Left lobe of liver (tissue), 2 donors: ENCODE measurements around the gene PCDHGA1. TPM values are rescaled to one million over a fixed set of nuclear protein-coding genes. Genes with fewer than 3 reads are reported as not detected.

Experiments
- ATAC-seq: fragments of 200-7000 bp; cut with Tn5 transposase; one replicate; pipeline ENCODE4 v1.9.1; 2020; ENCODE audit warnings: mild to moderate bottlenecking, moderate library complexity
- DNase-seq: peaks from one replicate; pipeline ENCODE4 v3.0.0-alpha.2; 2020; ENCODE audit warnings: low spot score
- total RNA-seq: library from RNA; stranded (reverse); gene quantifications from one replicate; pipeline ENCODE4 v1.2.1, GENCODE V29; 2021
- donor health status: DM: no; HTN: no; CAD: no; lungs with moderate emphysema.
- donor health status: DM: no; HTN: yes; CAD: no.

PCDHGA1 gene
- total RNA-seq, 1 donor from 2014 or later, result 0.10 TPM

DNA sequence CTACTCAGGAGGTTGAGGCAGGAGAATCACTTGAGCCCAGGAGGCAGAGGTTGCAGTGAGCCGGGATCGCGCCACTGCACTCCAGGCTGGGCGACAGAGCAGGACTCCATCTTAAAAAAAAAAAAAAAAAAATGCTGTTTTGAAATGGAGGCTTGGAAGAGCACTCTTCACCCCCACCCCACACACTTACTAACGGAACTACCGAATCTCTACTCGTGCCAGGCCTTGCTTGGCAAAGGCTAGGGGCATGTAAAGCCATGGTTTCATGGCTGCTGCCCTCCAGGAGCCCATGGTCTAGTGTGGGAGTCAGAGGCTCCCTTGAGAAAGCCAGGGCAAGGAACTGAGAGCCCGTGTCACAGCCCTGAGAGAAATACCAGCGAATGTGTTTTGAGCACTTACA lies 179.8 kb downstream of the PCDHGA1 start:
- ATAC-seq (no peak), DNase-seq (no peak)

DNA sequence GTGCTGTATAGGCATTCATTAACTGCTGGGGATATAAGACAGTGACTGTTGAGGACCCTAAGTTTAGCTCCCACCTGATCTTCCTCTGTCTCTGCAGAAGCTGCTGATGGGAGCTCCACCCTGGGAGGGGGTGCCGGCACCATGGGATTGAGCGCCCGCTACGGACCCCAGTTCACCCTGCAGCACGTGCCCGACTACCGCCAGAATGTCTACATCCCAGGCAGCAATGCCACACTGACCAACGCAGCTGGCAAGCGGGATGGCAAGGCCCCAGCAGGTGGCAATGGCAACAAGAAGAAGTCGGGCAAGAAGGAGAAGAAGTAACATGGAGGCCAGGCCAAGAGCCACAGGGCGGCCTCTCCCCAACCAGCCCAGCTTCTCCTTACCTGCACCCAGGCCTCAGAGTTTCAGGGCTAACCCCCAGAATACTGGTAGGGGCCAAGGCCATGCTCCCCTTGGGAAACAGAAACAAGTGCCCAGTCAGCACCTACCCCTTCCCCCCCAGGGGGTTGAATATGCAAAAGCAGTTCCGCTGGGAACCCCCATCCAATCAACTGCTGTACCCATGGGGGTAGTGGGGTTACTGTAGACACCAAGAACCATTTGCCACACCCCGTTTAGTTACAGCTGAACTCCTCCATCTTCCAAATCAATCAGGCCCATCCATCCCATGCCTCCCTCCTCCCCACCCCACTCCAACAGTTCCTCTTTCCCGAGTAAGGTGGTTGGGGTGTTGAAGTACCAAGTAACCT lies 180.7 kb downstream of the PCDHGA1 start:
- no peak for DNase-seq

DNA sequence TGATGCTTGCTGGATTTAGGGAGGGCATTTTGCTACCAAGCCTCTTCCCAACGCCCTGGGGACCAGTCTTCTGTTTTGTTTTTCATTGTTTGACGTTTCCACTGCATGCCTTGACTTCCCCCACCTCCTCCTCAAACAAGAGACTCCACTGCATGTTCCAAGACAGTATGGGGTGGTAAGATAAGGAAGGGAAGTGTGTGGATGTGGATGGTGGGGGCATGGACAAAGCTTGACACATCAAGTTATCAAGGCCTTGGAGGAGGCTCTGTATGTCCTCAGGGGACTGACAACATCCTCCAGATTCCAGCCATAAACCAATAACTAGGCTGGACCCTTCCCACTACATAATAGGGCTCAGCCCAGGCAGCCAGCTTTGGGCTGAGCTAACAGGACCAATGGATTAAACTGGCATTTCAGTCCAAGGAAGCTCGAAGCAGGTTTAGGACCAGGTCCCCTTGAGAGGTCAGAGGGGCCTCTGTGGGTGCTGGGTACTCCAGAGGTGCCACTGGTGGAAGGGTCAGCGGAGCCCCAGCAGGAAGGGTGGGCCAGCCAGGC lies 181.5 kb downstream of the PCDHGA1 start:
- ATAC-seq, result no peak
- no peak for DNase-seq

More for the DNA sequence above, 180.7 kb downstream of the PCDHGA1 start:
- no peak for ATAC-seq

DNA sequence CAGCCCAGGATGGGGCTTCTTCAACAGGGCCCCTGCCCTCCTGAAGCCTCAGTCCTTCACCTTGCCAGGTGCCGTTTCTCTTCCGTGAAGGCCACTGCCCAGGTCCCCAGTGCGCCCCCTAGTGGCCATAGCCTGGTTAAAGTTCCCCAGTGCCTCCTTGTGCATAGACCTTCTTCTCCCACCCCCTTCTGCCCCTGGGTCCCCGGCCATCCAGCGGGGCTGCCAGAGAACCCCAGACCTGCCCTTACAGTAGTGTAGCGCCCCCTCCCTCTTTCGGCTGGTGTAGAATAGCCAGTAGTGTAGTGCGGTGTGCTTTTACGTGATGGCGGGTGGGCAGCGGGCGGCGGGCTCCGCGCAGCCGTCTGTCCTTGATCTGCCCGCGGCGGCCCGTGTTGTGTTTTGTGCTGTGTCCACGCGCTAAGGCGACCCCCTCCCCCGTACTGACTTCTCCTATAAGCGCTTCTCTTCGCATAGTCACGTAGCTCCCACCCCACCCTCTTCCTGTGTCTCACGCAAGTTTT lies 182.1 kb downstream of the PCDHGA1 start:
- ATAC-seq (peak; percentile 77), DNase-seq (peak; percentile 82)

DNA sequence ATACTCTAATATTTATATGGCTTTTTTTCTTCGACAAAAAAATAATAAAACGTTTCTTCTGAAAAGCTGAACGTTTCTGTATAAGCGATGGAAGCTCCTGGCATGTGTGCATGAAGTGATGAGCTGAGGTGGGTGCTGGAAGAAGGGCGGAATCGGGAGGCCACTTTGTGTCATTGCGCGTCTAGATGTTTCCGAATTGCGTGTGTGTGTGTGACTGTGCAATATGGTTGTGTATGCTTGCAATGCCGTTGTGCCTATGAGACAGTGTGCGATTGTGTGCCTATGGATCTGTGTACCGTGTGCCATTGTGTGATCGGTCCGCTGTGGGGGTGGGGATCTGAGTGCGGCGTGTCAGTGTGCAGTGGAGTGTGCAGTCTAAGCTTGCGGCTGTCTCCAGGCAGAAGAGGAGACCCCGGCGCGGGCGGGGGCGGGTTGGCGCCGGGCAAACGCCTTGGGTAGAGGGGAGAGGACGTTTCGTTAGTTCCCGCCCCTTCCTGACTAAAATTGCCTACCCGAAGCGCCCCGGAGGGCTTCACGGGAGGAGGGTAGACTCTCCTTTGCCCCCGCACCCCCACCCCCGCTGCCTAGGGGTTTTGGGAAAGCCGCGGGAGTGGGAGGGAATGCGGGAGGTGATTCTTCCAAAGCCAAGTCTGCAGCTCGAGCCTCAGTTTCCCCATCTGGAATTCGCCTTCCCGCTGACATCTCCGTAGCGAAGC lies 182.8 kb downstream of the PCDHGA1 start:
- peak; percentile 39 for ATAC-seq
- no peak for DNase-seq

DNA sequence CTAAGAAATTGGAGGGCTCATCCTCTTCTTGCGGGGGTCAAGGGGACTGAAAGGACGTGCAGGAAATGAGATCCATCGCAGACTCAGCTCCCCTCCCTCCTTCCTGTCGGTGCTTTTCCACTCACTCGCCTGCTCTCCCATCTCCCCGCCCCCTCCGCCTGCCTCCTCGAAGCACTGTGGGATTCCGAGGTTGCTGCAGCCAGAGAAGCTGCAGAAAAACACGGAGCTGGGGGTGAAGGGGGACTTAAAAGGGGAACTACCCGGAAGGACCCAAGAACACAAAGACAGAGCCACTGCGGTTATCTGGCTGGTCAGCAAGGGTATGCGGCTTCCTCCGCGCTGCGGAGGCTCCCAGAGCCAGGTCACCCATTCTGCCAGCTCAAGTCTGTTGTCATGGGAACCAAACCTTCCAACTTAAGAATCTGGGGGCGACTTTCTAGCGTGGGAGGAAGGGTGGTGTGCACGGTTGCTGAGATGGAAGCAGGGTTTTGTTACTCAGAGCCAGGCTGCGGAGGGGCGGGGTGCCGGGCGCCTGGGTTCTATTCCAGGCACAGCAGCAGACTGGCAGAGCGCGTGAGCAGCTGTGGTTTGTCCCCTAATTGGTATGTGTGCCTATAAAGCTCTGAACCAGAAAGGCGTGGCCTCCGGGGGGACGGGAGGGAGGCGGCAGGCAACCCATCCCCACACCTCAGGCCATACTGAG lies 183.5 kb downstream of the PCDHGA1 start:
- ATAC-seq (peak; percentile 48), DNase-seq (no peak)

DNA sequence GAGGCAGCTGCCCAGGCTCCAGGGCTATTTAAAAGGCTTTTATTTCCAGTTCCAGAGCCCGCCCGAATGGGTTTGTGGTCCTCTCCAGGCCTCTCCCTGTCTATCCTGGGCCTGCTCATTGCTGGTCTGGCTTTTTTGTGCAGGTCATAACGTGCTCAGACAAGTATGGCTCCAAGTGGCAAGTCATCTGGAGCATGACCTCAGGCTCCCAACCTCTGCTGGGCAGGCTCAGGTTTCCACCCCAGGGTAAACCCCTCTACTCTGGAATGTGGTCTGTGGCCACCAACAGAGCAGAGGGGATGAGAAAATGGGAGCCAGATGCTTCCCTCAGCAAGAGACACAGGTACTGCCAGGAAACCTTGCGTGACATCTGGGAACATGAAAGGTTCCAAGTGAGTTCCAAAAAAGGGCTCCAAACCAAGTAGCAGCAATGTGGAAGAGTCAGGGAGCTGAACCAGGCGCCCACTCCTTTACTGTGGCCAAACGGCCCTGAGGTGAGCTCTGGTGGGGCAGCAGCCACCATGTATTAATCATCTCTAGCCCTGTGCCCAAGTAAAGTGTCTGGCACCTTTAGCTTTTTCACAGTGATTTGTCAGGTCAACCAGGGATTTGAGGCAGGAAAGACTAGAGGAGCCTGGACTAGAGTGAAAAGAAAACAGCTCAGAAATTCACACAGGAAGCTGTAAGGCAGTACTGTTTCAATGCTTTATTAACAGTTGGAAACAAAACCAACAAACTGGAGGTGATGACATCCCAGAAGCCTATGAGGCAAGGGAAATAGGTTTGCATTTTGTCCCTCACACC lies 184.2 kb downstream of the PCDHGA1 start:
- no peak for DNase-seq
- ATAC-seq, result no peak

DNA sequence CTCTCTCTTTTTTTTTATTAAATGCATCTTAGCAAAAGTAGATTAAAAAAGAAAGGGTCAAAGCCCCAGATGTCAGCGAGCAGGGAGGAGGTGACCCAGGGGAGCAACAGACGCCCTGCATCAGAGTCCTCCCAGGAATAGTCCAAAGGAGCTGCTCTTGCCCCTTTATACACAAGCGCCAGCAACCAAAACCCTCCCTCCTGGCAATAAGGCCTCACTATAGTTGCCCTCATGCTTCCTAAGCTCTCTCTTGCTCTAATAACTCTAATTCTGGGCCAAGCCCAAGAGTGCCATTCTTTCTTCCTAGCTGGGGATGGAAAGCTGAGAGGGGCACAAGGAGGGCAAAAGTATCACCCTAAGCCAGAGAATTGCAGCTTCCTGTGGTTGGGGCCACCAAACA lies 184.8 kb downstream of the PCDHGA1 start:
- DNase-seq (no peak), ATAC-seq (no peak)

DNA sequence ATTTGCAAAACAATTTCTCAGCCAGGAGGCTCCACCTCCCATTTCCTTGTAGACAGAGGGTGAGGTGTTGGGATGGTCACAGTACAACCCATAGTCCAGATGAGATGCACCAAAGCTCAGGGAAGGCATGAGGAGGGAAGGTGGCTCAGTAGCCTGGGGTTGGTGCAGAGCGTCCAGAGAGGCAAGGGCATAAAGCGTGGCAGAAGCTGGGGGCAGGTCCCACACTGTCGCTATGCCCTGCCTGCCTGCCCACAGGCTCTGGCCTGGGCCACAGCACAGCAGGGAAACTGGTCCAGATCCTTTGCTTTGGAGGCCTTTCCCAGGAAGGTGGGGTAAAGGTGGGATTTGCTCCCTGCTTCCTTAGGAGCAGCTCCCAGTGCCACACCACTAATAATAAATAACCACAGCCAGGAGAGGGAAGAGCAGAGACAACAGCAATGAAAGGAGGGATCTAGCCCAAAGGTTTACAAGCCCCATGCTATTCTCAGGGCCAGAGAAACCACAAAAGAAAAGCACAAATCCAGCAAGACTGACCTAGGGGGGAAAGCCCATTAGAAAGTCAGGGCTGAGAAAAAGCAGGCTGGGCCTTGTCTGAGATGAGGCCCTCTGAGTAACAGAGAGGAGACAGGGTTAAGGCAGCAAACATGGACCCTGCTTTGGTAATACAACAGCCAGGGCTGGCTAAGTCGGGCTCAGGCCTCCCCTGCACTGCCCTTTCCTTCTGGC lies 185.8 kb downstream of the PCDHGA1 start:
- DNase-seq, result no peak
- no peak for ATAC-seq

DNA sequence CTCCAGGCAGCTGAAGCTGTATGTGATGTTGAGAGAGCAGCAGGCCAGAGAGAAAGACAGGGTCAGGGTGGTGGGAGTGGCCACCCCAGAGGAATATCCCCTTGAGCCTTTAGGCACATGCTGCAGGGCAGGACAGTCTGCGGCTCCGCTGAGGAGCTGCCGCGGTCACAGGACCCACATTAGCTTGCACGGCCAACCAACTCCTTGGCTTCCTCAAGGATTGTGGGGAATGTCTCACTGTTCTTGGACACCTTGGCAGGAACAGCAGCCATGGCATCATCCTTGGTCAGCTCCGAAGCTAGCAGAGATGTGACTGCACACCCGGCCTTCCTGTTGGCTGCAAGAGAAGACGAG lies 186.3 kb downstream of the PCDHGA1 start:
- DNase-seq (no peak), ATAC-seq (no peak)

DNA sequence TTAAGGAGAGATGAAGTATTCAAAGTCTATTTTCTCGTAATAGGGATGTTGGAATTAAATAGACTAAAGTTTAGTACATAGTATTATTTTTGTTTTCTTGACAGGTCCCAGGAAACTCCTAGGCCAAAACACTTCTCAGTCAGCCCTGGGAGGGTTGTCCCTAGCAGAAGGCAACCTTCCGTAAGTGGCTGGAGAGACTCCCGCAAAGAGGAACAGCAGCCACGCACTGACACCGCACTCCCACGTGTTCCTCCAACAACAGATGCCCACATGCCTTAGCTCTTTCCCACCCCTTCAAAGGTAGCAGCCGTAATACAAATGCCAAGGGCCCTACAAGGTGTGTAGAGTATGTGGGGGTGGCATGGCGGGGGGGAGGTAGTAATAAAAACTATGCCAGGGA lies 187.0 kb downstream of the PCDHGA1 start:
- no peak for DNase-seq
- no peak for ATAC-seq

DNA sequence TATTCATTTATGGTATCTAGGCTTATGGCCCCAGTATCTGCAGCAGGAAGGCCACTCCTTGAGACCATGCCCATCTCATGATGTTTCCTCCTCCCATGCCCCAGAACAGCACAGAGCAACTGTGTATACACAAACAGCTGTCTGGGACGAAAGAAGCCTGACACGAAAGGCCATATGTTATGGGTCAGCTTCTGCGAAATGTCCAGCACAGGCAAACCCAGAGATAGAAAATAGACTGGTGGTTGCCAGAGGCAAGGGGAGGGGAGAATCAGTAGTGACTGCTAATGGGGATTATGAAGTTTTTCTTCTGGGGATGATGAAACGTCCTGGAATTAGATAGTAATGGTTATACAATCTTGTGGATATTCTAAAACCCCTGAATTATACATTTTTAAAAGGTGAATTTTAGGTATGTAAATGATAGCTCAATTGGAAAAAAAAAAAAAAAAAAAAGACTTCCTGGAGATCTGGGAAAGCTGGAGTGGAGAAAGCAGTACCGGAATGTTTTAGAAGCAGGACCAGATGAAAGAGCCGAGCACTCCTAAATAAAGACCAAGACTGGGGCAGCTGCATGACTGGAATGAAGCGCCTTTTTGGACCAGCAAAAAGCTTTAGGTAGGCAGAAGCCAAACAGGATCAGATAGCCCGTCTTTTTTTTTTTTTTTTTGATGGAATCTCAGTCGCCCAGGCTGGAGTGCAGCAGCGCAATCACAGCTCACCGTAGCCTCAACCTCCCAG lies 187.7 kb downstream of the PCDHGA1 start:
- no peak for DNase-seq
- no peak for ATAC-seq

DNA sequence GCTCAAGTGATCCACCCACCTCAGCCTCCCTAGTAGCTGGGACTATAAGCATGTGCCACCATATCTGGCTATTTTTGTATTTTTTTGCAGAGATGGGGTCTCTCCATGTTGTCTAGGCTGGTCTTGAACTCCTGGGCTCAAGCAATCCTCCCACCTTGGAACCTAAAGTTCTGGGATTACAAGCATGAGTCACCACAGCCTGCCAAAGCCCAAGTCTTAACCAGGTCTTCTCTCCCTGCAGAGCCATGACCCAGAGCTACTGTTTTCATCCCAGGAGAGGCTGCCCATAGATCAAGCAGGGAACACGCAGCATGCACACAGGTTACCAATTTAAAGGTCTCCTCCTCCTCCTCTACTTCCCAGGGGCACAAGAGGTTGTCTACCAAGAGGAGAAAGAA lies 188.3 kb downstream of the PCDHGA1 start:
- no peak for DNase-seq
- no peak for ATAC-seq

DNA sequence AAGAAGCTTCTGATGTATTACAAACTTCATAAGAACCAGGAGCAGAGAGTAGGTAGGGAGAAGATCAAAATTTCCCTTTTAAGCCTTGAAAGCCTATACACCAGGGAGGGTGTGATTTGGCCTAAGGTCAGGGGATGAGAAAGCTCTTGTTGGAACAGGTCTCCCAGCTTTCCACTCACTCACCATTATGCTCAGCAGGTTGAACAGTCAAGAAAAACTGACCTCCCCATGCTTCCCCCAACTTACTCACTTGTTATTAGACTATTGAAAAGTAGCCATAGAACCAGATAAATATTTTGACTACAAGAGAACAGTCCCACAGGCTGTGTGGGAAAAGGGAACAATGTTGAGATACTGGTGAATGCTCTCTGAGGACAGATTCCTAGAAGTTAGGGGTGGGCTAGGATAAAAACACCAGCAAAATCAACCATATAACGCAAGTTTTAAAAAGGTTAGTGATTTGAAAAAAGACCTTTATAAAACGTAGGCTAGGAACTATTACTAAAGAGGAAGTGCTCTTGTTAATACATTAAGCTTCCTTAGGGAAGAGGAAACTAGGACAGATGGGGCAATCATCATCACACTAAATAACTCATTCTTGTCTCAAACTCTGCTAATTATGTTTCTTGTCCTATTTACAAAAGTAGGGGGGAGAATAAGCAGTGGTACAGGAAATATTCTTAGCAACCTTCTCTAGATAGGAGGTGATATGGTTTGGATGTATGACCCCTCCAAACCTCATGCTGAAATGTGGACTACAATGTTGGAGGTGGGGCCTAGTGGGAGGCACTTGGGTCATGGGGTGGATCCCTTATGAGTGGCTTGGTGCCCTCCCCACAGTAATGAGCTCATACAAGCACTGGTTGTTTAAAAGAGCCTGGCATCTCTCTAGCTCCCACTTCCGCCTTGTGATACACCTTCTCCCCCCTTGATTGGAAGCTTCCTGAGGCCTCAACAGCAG lies 189.6 kb downstream of the PCDHGA1 start:
- no peak for ATAC-seq

DNA sequence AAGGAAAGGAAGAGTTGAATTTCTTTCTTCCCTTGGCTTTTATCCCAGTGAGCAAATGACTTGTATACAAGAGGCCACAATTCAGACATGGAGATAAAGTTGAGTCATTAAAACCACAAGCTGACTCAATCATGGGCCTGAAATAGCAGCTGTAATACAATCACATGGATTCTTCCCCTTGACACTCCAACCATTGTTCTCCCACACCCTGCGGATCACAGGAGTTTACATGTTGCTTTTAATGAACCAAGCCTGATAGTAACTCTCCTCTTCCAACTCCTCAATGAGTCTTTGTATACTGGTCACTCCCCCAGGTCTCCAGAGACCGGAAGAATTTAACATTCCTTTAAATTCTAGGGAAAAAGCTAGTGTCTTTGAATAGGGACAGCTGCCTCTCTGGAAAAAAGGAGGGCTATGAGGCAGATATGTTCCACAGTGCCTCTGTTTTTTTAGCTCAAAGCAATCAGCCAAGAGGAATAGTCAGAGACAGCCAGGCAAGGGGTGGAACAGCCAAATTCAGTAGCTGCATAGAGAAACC lies 191.0 kb downstream of the PCDHGA1 start:
- no peak for ATAC-seq

More for the DNA sequence above, 189.6 kb downstream of the PCDHGA1 start:
- no peak for DNase-seq

DNA sequence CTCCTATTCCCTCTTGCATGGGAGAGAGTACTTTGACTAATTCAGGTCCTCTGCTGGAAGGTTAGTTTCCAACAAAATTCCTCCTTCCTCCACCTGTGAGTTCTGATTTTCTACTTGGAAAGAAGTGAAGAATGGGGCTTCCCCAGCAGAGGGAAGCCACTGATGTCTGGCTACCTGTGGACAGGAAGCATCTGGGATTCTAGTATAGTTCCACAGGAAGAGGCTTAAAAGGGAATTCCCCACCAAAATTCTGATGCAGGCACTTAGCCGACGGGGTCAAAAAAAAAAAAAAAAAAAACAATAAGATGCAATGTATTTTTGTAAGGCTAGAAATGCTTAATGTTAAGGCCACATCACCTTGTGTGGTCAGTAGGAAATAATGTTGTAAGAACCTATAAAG lies 192.0 kb downstream of the PCDHGA1 start:
- ATAC-seq (no peak), DNase-seq (no peak)

More for the DNA sequence above, 191.0 kb downstream of the PCDHGA1 start:
- DNase-seq, result no peak

DNA sequence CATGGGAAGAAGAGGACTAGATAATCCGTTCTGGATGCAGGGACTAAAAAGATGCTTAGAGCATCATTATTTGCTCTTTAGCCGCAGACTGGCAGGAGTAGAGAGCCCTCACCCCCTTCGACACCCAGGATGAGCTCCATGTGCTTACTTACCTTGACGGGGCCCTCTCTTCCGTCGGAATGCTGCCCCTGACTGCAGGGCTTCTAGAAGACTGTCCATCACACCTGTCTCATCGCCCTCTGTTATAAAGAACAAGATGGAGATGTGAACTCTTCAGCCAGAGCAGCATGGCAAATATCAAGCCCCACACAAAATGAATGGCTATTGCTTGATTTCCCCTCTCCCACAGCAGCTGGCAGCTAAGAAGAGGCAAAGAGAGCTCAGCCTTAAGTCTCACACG lies 193.7 kb downstream of the PCDHGA1 start:
- no peak for DNase-seq

More for the DNA sequence above, 193.7 kb downstream of the PCDHGA1 start:
- ATAC-seq, result no peak
